ENCODE data around the gene SGK1.

DNA sequence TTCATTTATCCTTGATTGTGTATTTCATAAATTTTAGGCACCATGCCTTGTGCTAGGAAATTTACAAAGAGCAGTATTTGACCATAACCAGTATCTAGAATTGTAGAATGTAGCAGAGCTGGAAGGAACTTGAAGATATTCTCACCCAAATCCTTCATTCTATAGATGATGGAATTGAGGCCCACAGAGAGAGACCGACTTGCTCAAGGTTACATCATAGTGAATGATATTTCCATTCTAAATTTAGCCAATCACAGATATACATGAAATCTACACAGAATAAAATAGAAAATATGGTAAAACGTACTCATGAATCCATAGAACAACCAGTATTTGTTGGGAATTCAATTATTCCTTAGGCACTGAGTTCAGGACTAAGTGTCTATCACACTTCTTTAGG lies 10.9 kb upstream of the SGK1 start:
- TF ChIP-seq, protein P1, sequence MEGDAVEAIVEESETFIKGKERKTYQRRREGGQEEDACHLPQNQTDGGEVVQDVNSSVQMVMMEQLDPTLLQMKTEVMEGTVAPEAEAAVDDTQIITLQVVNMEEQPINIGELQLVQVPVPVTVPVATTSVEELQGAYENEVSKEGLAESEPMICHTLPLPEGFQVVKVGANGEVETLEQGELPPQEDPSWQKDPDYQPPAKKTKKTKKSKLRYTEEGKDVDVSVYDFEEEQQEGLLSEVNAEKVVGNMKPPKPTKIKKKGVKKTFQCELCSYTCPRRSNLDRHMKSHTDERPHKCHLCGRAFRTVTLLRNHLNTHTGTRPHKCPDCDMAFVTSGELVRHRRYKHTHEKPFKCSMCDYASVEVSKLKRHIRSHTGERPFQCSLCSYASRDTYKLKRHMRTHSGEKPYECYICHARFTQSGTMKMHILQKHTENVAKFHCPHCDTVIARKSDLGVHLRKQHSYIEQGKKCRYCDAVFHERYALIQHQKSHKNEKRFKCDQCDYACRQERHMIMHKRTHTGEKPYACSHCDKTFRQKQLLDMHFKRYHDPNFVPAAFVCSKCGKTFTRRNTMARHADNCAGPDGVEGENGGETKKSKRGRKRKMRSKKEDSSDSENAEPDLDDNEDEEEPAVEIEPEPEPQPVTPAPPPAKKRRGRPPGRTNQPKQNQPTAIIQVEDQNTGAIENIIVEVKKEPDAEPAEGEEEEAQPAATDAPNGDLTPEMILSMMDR (IDR thresholded peaks at IDR 0.05), result no peak
- TF ChIP-seq POLR2AphosphoS5 (IDR thresholded peaks at IDR 0.05) (no peak), POLR2A (IDR thresholded peaks at IDR 0.05) (no peak)
